Stomach (tissue), 4 donors: Measurements from ENCODE around the gene SLC16A14.

Source experiments
- EP300 ChIP-seq: sonication (generic); formaldehyde crosslinking; IDR thresholded peaks from one replicate; pipeline ENCODE4 v1.6.1; 2017; ENCODE audit warnings: antibody characterized with exemption
- POLR2A ChIP-seq, 4 donors: fragments of 450-650 bp; IDR thresholded peaks; one replicate each; pipeline ENCODE4 v1.6.1; 2016; ENCODE audit warnings: antibody characterized with exemption in 4 of 4, control low read depth in 2 of 4, mild to moderate bottlenecking in 1 of 4, moderate library complexity in 1 of 4
- POLR2AphosphoS5 ChIP-seq, 3 donors: sonication (generic); formaldehyde crosslinking; IDR thresholded peaks; one replicate each; pipeline ENCODE4 v1.6.1; 2016; ENCODE audit warnings: antibody characterized with exemption in 3 of 3
- TF ChIP-seq, protein P1 (sequence below), 7 experiments: fragments of 450-650 bp in 4 of 7; fragments of 200-600 bp in 3 of 7; sonication (generic) in 3 of 7; IDR thresholded peaks; one replicate each; pipeline ENCODE4 v1.5.1; 2016 to 2019; ENCODE audit warnings: antibody characterized with exemption in 7 of 7, control low read depth in 2 of 7, mild to moderate bottlenecking in 1 of 7

DNA sequence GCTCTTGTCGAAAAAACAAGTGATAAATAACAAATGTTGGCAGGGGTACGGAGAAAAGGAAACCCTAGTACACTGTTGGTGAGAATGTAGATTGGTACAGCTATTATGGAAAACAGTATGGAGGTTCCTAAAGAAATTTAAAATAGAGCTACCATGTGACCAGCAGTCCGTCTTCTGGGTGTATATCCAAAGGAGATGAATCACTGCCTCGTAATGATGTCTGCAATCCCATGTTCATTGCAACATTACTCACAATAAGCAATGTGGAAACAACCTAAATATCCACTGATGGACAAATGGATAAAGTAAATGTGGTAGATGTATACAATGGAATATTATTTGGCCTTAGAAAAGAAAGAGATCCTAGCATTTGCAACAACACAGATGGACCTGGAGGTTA, 50.6 kb downstream of the SLC16A14 start:
- TF ChIP-seq POLR2AphosphoS5 (IDR thresholded peaks at IDR 0.05), result no peak
- TF ChIP-seq, protein P1, sequence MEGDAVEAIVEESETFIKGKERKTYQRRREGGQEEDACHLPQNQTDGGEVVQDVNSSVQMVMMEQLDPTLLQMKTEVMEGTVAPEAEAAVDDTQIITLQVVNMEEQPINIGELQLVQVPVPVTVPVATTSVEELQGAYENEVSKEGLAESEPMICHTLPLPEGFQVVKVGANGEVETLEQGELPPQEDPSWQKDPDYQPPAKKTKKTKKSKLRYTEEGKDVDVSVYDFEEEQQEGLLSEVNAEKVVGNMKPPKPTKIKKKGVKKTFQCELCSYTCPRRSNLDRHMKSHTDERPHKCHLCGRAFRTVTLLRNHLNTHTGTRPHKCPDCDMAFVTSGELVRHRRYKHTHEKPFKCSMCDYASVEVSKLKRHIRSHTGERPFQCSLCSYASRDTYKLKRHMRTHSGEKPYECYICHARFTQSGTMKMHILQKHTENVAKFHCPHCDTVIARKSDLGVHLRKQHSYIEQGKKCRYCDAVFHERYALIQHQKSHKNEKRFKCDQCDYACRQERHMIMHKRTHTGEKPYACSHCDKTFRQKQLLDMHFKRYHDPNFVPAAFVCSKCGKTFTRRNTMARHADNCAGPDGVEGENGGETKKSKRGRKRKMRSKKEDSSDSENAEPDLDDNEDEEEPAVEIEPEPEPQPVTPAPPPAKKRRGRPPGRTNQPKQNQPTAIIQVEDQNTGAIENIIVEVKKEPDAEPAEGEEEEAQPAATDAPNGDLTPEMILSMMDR (IDR thresholded peaks at IDR 0.05), result no peak
- no peak for TF ChIP-seq POLR2A (IDR thresholded peaks at IDR 0.05)
- TF ChIP-seq EP300, result no peak
